Measurements from ENCODE around the gene FAIM2.
A peak's percentile ranks its signal among the peaks of the same experiment; 100 is the strongest.
"Not testable (repeated sequence)": the region's sequence is repeated elsewhere in the genome, so short reads cannot be mapped to it uniquely, and the experiment has no call there.

Gene FAIM2

GRCh38 chr12:49855890-49856289, 47.8 kb downstream of the FAIM2 start:
- DNase-seq, result not testable (repeated sequence)

- DNase-seq, result no peak
These were observed 48.7 kb downstream of the FAIM2 start for GRCh38 chr12:49854976-49855375.

DNA sequence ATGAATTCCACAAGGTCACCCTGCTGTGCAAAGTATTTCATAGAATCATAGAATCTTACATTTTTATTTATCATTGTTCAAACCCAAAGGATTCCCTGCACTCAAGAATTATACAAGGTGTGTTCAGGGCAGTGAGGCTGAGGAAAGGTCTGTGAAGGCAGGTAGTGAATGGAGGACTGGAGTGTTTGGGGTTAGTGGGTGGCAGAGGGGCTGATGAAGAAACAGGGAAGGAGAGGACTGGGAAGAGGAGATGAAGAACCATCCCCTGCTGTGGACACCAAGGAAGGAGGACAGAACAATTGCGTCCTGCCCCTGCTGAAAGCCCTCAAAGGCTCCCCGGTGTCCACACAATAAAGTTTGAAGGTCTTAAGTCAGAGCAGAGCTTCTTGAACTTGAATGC, 50.0 kb downstream of the FAIM2 start:
- DNase-seq, result no peak

- DNase-seq, result no peak
These were observed 56.5 kb downstream of the FAIM2 start for GRCh38 chr12:49847161-49847560.

DNA sequence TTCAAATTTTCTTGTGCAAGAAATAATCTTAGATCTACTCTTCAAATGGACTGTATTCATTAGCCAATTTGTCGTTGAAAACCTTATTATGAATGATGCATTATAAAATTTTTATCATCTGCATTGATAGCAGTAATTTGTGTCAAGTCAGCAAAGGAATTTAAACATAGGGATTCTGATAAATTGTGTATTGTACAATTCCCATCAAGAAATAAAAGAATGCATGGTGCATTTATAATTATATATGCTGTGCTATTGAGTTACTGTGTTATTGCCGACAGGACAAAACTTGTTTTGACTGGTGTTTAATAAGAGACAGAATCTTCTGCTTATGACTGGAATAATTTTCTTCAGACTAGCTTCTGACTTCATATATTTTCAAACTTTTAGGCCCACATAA, 57.7 kb downstream of the FAIM2 start:
- no peak for DNase-seq

DNA sequence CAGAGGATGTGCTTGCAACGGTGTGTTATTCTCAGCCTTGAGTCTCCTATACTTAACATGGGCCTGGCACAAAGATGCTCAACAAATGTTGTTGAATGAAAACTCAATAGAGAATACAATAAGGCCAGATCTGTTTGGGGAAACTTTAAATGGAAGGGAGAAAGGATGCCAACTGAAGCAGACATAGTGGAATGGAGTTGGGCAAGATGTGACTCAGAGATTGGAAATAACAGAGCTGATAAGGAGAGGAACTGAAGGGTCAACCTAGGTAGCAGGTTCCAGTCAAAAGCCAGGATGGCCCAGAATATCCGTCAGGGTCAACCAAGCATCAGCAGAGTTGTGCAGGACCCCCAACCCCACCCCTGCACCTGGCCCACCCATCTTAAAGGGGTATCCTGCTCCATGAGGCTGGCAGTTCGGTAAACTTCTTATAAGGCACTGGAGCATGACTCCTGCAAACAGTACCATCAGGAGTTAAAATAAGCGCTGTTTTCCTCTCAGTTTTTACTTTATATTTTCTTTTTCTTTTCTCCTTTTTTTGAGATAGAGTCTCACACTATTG, 59.7 kb downstream of the FAIM2 start:
- no peak for DNase-seq

DNA sequence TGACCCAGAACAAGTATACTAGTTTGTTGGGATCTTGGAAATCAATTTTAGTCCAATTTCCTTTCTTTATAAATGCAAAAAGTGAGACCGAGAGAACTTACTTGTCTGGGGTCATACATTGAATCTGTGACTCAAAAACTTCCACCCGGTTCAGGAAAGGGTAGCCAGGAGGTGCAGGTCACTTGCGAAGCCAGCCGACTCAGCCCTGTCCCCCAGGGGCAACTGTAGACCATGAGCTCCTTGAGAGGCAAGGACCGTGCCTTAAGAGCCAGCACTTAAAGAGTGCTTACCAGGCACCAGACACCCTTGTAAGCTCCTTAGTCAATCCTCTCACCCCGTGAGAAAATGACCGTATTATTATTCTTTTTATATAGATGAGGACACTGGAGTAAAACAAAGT, 60.3 kb downstream of the FAIM2 start:
- DNase-seq, result no peak

DNA sequence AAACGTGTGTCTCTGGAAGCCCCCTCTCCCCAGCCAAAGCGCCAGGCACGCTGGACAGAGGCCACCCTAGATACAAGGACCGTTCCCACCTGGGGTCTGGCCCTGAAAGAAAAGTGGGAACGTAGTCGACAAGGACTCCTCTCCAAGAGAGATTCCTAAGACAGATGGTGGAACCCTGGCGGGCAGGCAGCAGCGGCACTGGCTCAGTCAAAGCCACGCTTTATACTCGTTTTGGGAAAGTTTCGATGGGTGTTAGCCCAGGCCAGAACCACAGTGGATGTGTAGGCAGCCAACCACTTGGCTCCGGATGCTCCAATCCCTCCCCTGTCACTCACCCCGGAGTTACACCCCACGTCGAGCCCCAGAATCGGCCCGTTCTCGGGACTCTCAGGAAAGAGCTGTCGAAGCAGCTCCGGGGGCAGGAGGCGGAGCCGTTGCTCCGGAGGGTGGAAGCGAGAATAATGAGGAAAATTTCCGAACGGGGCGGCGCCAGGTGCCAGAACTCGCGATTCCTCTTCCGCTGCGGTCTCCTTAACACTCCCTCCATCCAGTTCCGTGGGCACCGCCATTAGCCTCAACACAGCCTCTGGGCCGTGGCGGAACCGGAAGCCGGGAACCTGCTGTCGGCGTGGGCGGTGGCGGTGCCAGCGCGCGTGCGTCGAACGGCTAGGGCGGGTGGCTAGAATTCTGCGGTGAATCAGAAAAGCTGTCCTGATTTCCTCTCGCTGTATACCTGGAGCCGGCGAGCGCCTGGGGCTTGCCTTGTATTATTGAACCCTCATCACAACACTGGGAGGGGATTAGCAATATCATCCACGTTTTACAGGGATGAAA, 61.0 kb downstream of the FAIM2 start, which contains the start of gene BCDIN3D:
BCDIN3D (minus strand) TSS at position 588 of the 834 bp plus-strand sequence; CDS start at position 569, 19 bp downstream.
- DNase-seq, result peak; percentile 90

GRCh38 chr12:49838973-49839633, 64.6 kb downstream of the FAIM2 start:
- peak; percentile 29 for DNase-seq

DNA sequence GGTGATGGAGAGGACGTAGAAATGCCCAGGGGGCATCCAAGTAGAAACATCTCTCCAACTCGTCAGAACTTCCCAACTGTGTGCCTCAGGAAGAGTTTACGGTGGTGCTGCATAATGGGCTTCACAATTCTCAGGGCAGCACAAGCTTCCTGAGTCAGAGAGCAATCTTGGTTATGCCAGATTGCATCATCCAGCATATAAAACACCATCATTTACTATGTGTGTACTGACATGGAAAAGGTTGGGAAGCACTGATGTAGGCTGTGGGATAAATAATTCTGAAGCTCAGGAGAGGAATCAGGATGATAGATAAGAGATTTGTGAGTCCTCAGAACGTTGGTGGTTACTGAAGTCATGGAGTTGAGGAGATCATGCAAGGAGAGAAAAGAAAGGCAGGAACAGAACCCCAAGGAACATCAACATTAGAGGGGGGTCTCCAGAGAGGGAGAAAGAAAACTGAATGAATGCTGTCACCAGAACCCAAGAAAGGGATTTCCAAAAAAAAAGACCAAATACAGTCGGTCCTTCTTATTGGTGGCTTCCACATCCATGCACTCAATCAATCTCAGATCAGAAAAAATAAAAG, 70.8 kb downstream of the FAIM2 start:
- DNase-seq, result no peak

GRCh38 chr12:49831717-49832116, 72.0 kb downstream of the FAIM2 start:
- no peak for DNase-seq

DNA sequence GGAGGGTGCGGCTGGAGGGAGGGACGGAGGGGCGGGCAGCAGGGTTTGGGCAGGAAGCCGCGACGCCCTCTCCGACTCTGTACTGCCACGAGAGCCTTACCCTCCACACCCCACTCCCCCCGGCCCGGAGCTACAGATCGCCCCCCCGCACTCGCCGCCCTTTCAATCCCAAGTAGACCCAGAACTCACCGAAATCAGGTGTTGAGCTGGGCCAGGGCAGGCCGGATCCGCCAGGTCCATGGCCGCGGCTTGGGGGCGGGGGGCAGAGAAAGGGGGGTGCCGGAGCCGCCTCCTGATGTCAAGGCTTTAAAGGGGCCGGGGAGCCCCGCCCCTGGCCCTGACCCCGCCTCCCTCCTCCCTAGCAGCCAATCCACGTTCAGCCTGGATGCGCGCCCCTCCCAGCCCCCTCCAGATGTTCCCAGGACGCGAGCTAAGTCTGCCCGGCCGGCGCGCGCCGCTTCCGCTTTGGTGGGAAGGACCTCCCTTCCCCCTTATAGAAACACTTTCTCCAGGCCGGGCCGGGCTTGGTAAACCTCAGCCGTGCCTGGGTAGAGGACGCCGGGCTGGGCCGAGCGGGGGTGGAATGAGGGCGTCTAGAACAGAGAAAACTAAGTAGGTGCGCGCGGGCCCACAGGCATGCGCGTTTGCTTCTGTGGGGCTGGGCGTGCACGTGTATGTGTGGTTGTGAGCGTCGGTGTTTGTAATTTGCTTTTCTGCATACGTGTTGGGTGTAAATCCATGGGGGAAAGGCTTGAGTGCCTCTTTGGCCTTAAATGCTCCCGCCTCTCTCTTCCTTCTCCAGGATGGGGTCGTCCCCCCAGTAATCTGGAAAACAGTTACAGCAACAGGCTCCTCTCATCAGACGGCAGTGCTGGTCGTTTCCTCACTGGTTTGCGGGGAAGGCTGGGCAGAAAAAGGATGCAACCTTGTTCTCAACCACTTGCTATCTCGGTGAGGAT, 75.3 kb downstream of the FAIM2 start, which contains the start of gene NCKAP5L:
NCKAP5L (minus strand) TSS at position 281 of the 959 bp plus-strand sequence. CDS start 24,369 bp downstream, outside the sequence.
- DNase-seq, result peak; percentile 95

- DNase-seq, result peak; percentile 40
These were observed 76.2 kb downstream of the FAIM2 start for GRCh38 chr12:49827401-49828099.

DNA sequence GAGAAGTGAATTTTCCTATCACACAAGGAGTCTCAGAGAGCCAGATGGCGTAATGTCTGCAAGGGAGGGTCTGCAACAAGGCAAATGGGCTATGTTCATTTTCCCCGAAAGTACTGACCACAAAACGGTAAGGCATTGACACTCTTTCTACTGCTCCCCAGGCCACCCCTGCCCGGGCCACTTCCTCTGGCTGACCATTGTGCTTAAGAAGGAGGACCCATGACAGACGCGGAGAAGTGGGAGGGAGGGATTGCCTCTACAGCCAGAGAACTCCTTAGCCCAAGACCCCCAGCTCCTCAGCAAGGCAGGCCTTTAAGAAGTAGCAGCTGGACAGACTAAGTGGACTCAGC, 76.7 kb downstream of the FAIM2 start:
- no peak for DNase-seq

GRCh38 chr12:49825971-49826421, 77.7 kb downstream of the FAIM2 start:
- no peak for DNase-seq

GRCh38 chr12:49825360-49825970, 78.2 kb downstream of the FAIM2 start:
- DNase-seq, result no peak

DNA sequence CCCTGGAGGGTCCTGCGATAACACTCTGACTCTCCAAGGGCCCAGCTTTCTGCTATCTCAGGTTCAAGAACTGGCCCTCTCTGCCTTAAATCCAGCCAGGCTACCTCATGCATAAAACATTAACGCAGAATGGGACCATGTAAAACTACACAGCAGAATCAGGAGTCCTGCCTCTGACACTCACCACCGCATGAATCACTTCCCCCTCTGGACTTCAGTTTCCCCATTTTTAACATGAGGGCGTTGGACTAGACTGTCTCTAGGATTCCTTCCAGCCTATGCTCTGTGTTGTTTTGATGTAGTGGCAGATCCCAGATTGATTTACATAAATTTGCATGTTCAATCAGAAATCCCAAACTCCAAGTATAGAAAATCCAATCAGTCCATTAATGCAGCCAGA, 78.8 kb downstream of the FAIM2 start:
- DNase-seq, result no peak

DNA sequence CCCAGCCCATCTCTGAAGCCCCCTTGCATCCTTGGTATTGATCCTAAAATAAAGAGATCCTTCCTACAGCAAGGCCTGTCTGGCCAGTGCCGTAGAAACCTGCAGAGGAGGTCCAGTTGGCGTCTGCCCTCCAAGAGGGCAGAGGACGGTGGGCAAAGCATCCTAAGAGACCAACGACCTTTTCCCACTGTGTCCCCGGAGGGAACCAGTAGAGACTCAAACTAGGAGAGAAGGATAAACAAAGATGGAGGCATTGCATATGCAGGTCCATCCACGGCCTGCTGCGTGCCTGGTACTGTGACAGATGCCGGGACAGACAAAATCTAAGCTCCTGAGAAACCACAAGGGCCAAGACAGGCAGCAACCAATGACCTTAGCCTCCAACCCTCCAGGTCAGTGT, 79.3 kb downstream of the FAIM2 start:
- no peak for DNase-seq

- no peak for DNase-seq
These were observed 79.7 kb downstream of the FAIM2 start for GRCh38 chr12:49823951-49824350.

DNA sequence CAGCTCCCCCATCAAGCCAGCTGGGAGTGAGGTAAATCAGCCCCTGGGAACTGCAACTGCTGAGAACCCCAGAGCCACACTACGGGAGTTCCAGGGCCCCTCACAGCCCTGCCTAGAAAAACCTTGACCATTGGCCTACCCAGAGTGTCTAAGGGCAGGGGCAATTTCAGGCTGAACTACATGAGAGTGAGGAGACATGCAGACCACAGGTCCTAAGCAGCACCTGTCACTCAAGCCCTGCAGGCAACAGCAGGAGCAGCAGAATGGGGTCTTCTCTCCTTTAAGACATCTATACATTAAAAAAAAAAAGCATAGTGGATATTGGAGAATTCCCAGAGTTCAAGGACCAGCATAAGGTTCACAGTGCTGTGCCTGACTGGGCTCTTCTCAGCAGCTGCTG, 80.3 kb downstream of the FAIM2 start:
- DNase-seq, result no peak
